HCT116 (cell line): Measurements from ENCODE around the gene PAK1. TPM values are rescaled to one million over a fixed set of nuclear protein-coding genes. Genes with fewer than 3 reads are reported as not detected.

ENCODE experiments used
- ATAC-seq: fragments of 200-7000 bp; cut with Tn5 transposase; 2 replicates; pipeline ENCODE4 v1.9.1; 2020; ENCODE audit warnings: mild to moderate bottlenecking, moderate library complexity
- BruUV-seq: library from RNA; stranded (reverse); fragments of 400-500 nt; replicated peaks from 2 replicates; lab custom pipeline; 2021; lab: Mats Ljungman, UMichigan
- CTCF ChIA-PET: fragments of 300-600 bp; sonication (Branson Sonifier 250); formaldehyde crosslinking; loops from one replicate; lab custom pipeline; 2021; ENCODE audit warnings: antibody characterized with exemption; lab: Charles Lee
- POLR2A ChIA-PET: fragments of 300-600, 350-600 bp; sonication (Branson Sonifier 250); formaldehyde crosslinking; loops from one replicate; lab custom pipeline; 2021; ENCODE audit warnings: antibody characterized with exemption; lab: Charles Lee
- RAD21 ChIA-PET, 2 experiments: fragments of 300-600 bp; sonication (Branson Sonifier 250); formaldehyde crosslinking; loops; one replicate each; lab custom pipeline; 2023; ENCODE audit warnings: low total read pairs in 2 of 2; ENCODE audit not compliant: uncharacterized antibody in 2 of 2, unreplicated experiment in 2 of 2, low non-redundant PET in 1 of 2; lab: Charles Lee
- DNase-seq: peaks from one replicate; pipeline ENCODE4 v3.0.0-alpha.2; 2010; ENCODE audit warnings: low read depth, low spot score
- H2AFZ ChIP-seq: fragments of 200-600 bp; shearing (Covaris generic), sonication (generic); 2 replicates; pipeline ENCODE4 v1.6.1; 2017; ENCODE audit warnings: low read depth, mixed run types, mixed read lengths, antibody characterized with exemption, low read length; ENCODE audit not compliant: poor library complexity, severe bottlenecking
- H3K27ac ChIP-seq: 2 replicates; pipeline ENCODE4 v1.5.1; 2012; ENCODE audit warnings: low read depth, low read length
- H3K27me3 ChIP-seq: fragments of 200-600 bp; sonication (generic); 2 replicates; pipeline ENCODE4 v1.6.1; 2016; ENCODE audit warnings: mixed run types, low read length, mixed read lengths; ENCODE audit not compliant: insufficient read depth
- H3K36me3 ChIP-seq, 2 experiments: fragments of 200-500 bp in 1 of 2; fragments of 200-600 bp in 1 of 2; sonication (Bioruptor generic) in 1 of 2; sonication (generic) in 1 of 2; 2 replicates each; pipeline versions ENCODE4 v1.5.1 to v1.6.1; 2014 to 2016; ENCODE audit warnings: low read length in 2 of 2, inconsistent platforms in 1 of 2, mixed read lengths in 1 of 2, mixed run types in 1 of 2; ENCODE audit not compliant: insufficient read depth in 2 of 2, control insufficient read depth in 1 of 2
- H3K4me1 ChIP-seq, 2 experiments: fragments of 200-600 bp in 1 of 2; sonication (generic) in 1 of 2; 2 replicates each; pipeline versions ENCODE4 v1.5.1 to v1.6.1; 2012 to 2017; ENCODE audit warnings: low read length in 2 of 2, inconsistent platforms in 1 of 2, mild to moderate bottlenecking in 1 of 2, mixed read lengths in 1 of 2, mixed run types in 1 of 2, moderate library complexity in 1 of 2; ENCODE audit not compliant: insufficient read depth in 2 of 2, control insufficient read depth in 1 of 2
- H3K4me2 ChIP-seq: fragments of 200-600 bp; sonication (generic); 2 replicates; pipeline ENCODE4 v1.6.1; 2017; ENCODE audit warnings: mixed run types, low read length, mixed read lengths
- H3K4me3 ChIP-seq, 2 experiments: fragments of 200-600 bp in 1 of 2; sonication (generic) in 1 of 2; replicated peaks in 1 of 2; 2 replicates each; pipeline ENCODE4 v1.5.1; 2011 to 2016; ENCODE audit warnings: low read length in 2 of 2, control low read depth in 1 of 2, low read depth in 1 of 2, mild to moderate bottlenecking in 1 of 2, mixed read lengths in 1 of 2, mixed run types in 1 of 2
- H3K79me2 ChIP-seq: fragments of 200-600 bp; sonication (generic); 2 replicates; pipeline ENCODE4 v1.6.1; 2017; ENCODE audit warnings: mild to moderate bottlenecking, mixed run types, low read length, moderate library complexity, mixed read lengths; ENCODE audit not compliant: insufficient read depth
- H3K9ac ChIP-seq: fragments of 200-600 bp; sonication (generic); 2 replicates; pipeline ENCODE4 v1.6.1; 2016; ENCODE audit warnings: low read length, mixed read lengths
- H3K9me2 ChIP-seq: fragments of 200-600 bp; sonication (generic), shearing (Covaris generic); 2 replicates; pipeline ENCODE4 v1.6.1; 2017; ENCODE audit warnings: mixed run types, mild to moderate bottlenecking, moderate library complexity; ENCODE audit not compliant: insufficient read depth
- H3K9me3 ChIP-seq, 2 experiments: fragments of 200-500 bp in 1 of 2; fragments of 200-600 bp in 1 of 2; sonication (Bioruptor generic) in 1 of 2; sonication (generic) in 1 of 2; 2 replicates each; pipeline ENCODE4 v1.6.1; 2014 to 2017; ENCODE audit warnings: low read length in 2 of 2, mixed read lengths in 2 of 2, inconsistent platforms in 1 of 2, low read depth in 1 of 2, mild to moderate bottlenecking in 1 of 2, mixed run types in 1 of 2, moderate library complexity in 1 of 2; ENCODE audit not compliant: control insufficient read depth in 1 of 2, insufficient read depth in 1 of 2
- H4K20me1 ChIP-seq: fragments of 200-600 bp; sonication (generic), shearing (Covaris generic); 2 replicates; pipeline ENCODE4 v1.6.1; 2017; ENCODE audit warnings: mixed run types, mild to moderate bottlenecking, moderate library complexity; ENCODE audit not compliant: insufficient read depth
- EZH2phosphoT487 ChIP-seq: fragments of 200-600 bp; IDR thresholded peaks from 2 replicates; pipeline ENCODE4 v1.6.1; 2018; ENCODE audit warnings: antibody characterized with exemption, borderline replicate concordance
- FOSL1 ChIP-seq: IDR thresholded peaks from 2 replicates; pipeline ENCODE4 v1.6.1; 2012; ENCODE audit warnings: low read depth
- JUND ChIP-seq: IDR thresholded peaks from 2 replicates; pipeline ENCODE4 v1.6.1; 2012
- POLR2A ChIP-seq: IDR thresholded peaks from 2 replicates; pipeline ENCODE4 v1.7.0; 2011; ENCODE audit warnings: borderline replicate concordance; ENCODE audit not compliant: insufficient read depth, insufficient read length; ENCODE audit errors: extremely low read depth
- ZFX ChIP-seq: fragments of 450-650 bp; IDR thresholded peaks from 2 replicates; pipeline ENCODE4 v1.6.1; 2017
- intact Hi-C: fragments of 100-400 bp; cut with micrococcal nuclease; formaldehyde crosslinking; loops from 2 replicates; pipeline ENCODE4 v1.10.0; 2022
- total RNA-seq: library from RNA; stranded (reverse); gene quantifications from one replicate; pipeline ENCODE4 v1.2.1, GENCODE V29; 2021; ENCODE audit not compliant: unreplicated experiment
- TF ChIP-seq, protein P1 (sequence below): IDR thresholded peaks from 2 replicates; pipeline ENCODE4 v1.6.1; 2012
- TF ChIP-seq, protein P2 (sequence below): IDR thresholded peaks from 2 replicates; pipeline ENCODE4 v1.6.1; 2012; ENCODE audit warnings: low read depth

The PAK1 gene
- total RNA-seq, 1 experiment from 2014 or later: 56.1 TPM

DNA sequence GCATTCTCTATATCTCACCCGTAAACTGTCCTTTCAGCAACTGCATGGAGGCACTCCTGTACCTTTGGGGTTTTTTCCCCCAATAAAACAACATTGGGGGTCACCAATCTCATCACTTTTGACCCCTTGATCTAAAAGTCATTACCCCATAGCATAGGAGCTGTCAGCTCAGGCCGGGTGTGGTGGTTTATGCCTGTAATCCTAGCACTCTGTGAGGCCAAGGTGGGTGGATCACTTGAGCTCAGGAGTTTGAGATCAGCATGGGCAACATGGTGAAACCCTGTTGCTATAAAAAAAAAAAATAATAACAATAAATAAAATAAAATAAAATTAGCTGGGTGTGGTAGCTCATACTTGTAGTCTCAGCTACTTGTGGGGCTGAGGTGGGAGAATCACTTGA lies 155.3 kb downstream of the PAK1 start:
- CTCF ChIA-PET: no interaction called here
- no peaks in the 10 kb centered on the region for H3K27me3 ChIP-seq

More for the DNA sequence above, 155.3 kb downstream of the PAK1 start:
- Histone ChIP-seq H3K79me2 (no peaks in the 10 kb centered on the region), H3K36me3 (peaks cover 0 to 8% of the 10 kb centered on the region in 2 experiments; a peak in 1 of 4 replicates), H3K9me3 (no peaks in the 10 kb centered on the region), H3K4me2 (no peak overlapping the region), H4K20me1 (no peaks in the 10 kb centered on the region), H3K9me2 (no peaks in the 10 kb centered on the region), H3K27ac (no peak overlapping the region), H3K4me3 (no peak overlapping the region), H3K9ac (no peak overlapping the region), H2AFZ (no peak overlapping the region), H3K4me1 (no peaks in the 10 kb centered on the region)
- no peak for DNase-seq
- TF ChIP-seq JUND (no peak), POLR2A (no peak), FOSL1 (no peak), EZH2phosphoT487 (no peak), ZFX (no peak)
- TF ChIP-seq, protein P1, sequence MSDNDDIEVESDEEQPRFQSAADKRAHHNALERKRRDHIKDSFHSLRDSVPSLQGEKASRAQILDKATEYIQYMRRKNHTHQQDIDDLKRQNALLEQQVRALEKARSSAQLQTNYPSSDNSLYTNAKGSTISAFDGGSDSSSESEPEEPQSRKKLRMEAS: no peak
- TF ChIP-seq, protein P2, sequence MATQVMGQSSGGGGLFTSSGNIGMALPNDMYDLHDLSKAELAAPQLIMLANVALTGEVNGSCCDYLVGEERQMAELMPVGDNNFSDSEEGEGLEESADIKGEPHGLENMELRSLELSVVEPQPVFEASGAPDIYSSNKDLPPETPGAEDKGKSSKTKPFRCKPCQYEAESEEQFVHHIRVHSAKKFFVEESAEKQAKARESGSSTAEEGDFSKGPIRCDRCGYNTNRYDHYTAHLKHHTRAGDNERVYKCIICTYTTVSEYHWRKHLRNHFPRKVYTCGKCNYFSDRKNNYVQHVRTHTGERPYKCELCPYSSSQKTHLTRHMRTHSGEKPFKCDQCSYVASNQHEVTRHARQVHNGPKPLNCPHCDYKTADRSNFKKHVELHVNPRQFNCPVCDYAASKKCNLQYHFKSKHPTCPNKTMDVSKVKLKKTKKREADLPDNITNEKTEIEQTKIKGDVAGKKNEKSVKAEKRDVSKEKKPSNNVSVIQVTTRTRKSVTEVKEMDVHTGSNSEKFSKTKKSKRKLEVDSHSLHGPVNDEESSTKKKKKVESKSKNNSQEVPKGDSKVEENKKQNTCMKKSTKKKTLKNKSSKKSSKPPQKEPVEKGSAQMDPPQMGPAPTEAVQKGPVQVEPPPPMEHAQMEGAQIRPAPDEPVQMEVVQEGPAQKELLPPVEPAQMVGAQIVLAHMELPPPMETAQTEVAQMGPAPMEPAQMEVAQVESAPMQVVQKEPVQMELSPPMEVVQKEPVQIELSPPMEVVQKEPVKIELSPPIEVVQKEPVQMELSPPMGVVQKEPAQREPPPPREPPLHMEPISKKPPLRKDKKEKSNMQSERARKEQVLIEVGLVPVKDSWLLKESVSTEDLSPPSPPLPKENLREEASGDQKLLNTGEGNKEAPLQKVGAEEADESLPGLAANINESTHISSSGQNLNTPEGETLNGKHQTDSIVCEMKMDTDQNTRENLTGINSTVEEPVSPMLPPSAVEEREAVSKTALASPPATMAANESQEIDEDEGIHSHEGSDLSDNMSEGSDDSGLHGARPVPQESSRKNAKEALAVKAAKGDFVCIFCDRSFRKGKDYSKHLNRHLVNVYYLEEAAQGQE: no peak
- ChIA-PET POLR2A (no interaction called here), RAD21 (no interaction called here)
- BruUV-seq: no TSS peak
- ATAC-seq: no peak
- intact Hi-C loops: no loop called here
